Coronary artery (tissue), 2 donors: Measurements from ENCODE around the gene ZSCAN12.
"Not testable (repeated sequence)": the region's sequence is repeated elsewhere in the genome, so short reads cannot be mapped to it uniquely, and the experiment has no call there.

Experiments used
- DNase-seq: peaks from one replicate; pipeline ENCODE4 v3.0.0-alpha.2; 2017; ENCODE audit warnings: low spot score
- H3K27ac ChIP-seq, 2 donors: fragments of 200-600 bp; sonication (generic); one replicate each; pipeline ENCODE4 v1.5.1; 2016 to 2019
- H3K4me3 ChIP-seq: fragments of 200-600 bp; sonication (generic); 2 replicates; pipeline ENCODE4 v1.5.1; 2016; ENCODE audit warnings: mild to moderate bottlenecking, moderate library complexity
- TF ChIP-seq, protein P1 (sequence below): fragments of 200-600 bp; sonication (generic); IDR thresholded peaks from one replicate; pipeline ENCODE4 v1.5.1; 2019; ENCODE audit warnings: antibody characterized with exemption

The ZSCAN12 gene

DNA sequence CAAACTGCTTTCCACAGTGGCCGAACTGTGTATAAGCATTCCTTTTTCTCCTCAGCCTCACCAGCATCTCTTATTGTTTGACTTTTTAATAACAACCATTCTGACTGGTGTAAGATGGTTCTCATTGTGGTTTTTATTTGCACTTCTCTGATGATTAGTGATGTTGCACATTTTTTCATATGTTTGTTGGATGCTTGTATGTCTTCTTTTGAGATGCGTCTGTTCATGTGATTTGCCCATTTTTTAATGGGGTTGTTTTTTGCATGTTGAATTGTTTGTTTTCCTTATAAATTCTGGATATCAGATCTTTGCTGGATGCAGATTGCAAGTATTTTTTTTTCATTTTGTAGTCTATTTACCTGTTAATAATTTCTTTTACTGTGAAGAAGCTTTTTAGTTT lies 11.2 kb upstream of the ZSCAN12 start:
- TF ChIP-seq, protein P1, sequence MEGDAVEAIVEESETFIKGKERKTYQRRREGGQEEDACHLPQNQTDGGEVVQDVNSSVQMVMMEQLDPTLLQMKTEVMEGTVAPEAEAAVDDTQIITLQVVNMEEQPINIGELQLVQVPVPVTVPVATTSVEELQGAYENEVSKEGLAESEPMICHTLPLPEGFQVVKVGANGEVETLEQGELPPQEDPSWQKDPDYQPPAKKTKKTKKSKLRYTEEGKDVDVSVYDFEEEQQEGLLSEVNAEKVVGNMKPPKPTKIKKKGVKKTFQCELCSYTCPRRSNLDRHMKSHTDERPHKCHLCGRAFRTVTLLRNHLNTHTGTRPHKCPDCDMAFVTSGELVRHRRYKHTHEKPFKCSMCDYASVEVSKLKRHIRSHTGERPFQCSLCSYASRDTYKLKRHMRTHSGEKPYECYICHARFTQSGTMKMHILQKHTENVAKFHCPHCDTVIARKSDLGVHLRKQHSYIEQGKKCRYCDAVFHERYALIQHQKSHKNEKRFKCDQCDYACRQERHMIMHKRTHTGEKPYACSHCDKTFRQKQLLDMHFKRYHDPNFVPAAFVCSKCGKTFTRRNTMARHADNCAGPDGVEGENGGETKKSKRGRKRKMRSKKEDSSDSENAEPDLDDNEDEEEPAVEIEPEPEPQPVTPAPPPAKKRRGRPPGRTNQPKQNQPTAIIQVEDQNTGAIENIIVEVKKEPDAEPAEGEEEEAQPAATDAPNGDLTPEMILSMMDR: no peak
- no peak for DNase-seq
- H3K27ac ChIP-seq: no peak overlapping the region

DNA sequence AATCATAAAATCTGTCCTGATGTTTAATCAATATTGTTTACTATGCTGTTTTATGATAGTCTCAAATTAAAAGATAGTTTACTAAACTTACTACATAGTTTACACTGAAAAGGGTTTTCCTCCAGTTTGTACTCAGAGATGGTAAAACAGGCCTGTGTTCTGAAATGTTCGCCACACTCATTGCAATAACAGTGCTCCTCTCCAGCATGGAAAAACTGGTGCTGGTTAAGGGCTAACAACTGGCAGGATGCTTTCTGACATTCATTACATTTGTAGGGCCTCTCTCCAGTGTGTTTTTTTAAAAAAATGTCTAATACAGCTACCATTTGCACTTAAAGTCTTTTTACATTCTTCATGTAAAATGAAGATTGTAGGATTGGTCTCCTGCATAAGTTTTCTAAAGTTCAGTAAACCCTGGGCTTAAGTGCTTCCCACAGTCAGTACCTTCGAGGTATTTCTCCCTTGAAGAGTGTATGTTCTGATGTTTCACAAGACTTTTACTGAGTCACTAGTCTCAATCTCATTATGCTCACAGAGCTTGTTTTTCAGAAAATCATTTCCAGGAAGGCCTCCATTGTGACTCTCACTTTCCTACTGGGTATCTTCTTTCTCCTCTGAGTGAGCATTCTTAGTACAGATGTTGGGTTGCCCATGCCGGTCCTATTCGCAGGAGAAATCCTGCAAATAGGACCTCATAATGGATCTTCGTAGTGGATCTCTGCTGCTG lies 8.7 kb upstream of the ZSCAN12 start:
- no peak for DNase-seq
- TF ChIP-seq, protein P1: no peak
- Histone ChIP-seq H3K4me3 (no peak overlapping the region), H3K27ac (no peak overlapping the region)

More for the DNA sequence above, 11.2 kb upstream of the ZSCAN12 start:
- H3K4me3 ChIP-seq: no peak overlapping the region

DNA sequence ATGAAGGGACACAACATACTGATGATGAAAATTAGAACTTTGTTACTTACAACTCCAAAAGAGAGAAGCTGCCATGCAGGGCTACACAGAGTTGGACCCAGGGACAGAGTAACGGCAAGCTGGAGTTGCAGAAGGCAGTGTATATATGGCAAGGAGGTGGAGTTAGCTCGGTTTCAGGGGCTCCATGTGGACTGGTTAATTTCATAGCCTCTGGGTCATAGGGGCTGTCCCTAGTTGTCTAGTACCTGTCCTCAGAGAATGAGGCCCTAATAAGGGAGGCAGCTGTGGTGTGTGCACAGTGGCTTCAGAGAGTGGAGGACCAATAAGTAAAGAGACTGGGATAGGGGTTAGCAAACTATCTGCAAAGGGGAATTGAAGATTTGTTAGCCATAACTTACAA lies 7.9 kb upstream of the ZSCAN12 start:
- H3K4me3 ChIP-seq: no peak overlapping the region
- no peak overlapping the region for H3K27ac ChIP-seq
- TF ChIP-seq, protein P1: no peak
- DNase-seq: no peak

DNA sequence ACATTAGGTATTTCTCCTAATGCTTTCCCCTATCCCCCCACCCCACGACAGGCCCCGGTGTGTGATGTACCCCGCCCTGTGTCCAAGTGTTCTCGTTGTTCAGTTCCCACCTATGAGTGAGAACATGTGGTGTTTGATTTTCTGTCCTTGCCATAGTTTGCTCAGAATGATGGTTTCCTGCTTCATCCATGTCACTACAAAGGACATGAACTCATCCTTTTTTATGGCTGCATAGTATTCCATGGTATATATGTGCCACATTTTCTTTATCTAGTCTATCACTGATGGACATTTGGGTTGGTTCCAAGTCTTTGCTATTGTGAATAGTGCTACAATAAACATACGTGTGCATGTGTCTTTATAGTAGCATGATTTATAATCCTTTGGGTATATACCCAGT lies 4.4 kb upstream of the ZSCAN12 start:
- H3K4me3 ChIP-seq, H3K27ac ChIP-seq, DNase-seq: not testable (repeated sequence)

DNA sequence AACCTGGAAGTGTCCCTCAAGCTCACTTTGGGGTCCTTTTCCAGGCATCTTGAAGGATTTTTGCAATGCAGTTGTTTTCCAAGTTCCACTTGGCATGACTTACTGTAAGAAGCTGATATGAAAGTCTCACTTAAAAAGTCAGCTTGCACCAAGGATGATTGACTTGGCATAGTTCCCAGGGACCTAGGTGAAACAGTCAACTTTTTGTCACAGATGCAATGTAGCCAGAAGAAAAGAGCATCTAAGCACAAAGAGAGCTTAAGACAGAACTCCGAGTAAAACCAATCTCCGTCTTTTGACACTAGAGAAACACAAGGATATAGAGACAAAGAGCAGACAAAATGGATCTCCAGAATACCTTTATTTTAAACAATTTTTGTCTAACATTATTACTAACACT lies 2.6 kb upstream of the ZSCAN12 start:
- no peak for DNase-seq
- TF ChIP-seq, protein P1: no peak
- no peak overlapping the region for H3K27ac ChIP-seq
- no peak overlapping the region for H3K4me3 ChIP-seq

DNA sequence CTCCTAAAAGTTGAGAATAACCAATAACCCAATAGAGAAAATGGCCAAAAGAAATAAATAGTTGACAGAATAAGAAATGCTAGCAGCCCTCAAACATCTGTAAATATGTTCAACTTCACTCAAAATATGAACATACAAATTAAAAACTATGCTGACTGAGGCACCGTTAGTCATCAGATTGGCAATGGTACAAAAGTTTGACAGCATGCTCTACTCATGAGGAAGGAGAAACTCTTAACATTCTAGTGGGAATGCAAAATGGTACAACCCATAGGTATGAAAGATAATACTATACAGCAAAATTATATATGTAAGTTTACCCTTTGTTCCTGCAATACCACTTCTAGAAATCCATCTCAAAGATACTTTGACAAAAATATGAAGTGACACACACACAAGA lies 1.6 kb upstream of the ZSCAN12 start:
- Histone ChIP-seq H3K27ac (no peak overlapping the region), H3K4me3 (no peak overlapping the region)
- TF ChIP-seq, protein P1: no peak
- DNase-seq: no peak

DNA sequence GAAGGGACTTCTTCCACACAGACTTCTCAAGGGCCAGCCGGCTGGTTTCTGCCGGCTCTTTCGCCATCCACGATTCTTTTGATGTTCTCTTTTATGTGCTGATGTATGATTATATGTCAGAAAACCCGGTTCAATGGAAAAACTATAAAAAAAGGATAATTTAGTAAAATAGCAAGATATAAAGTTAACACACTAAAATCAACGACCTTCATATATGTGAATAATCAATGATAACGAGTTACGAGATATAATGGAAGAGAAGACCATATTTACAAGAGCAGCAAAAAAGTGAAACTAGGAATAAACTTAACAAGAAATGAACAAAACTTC lies 540 bp upstream of the ZSCAN12 start:
- DNase-seq: no peak
- peak overlapping the region in 1 of 2 donors; percentile 58 for H3K27ac ChIP-seq
- H3K4me3 ChIP-seq: peak overlapping the region; percentile 78
- TF ChIP-seq, protein P1: no peak
